ENCODE results near the gene LAG3. TPM values are rescaled to one million over a fixed set of nuclear protein-coding genes. Genes with fewer than 3 reads are reported as not detected.

LAG3 gene
- total and polyA plus RNA-seq, 2 donors (not counting 1 experiment from before 2014, with no cell fraction given), result 0.17 TPM

DNA sequence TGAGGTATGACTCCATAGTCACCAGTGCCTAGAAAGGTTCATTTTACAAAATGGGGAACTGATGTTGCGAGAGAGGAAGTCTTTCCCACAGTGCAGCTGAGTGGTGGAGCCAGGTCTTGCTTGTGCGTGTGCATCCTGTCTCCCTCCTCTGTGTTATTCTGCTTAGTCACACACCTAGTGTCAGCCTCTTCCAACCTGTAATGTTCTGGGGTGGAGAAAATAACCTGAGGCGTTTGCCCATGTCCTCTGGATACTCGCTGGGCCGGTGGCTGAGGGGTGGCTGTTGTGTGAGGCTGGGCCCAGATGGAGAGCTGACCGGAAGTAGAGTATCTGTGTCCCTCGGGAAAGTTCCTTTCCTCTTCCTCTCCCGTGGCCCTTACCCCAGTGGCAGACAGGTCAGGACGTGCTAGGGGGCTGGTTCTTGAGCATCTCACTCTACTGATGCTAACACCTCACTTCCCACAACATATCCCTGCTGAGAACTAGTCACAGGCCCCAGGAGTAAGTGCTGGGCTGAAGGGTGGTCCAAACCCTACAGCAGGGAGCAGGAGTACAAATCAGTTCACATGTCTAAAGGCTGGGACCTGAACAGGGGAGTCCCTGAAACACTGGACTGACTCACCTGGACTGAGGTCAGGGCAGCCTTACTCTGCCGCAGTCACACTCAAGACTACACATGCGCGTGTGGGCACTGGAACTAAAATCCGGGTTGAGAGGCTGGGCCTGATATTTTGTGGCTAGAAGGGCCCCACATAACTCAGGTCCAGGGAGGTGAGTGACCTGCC, 26.4 kb upstream of the LAG3 start:
- TF ChIP-seq, protein P1, sequence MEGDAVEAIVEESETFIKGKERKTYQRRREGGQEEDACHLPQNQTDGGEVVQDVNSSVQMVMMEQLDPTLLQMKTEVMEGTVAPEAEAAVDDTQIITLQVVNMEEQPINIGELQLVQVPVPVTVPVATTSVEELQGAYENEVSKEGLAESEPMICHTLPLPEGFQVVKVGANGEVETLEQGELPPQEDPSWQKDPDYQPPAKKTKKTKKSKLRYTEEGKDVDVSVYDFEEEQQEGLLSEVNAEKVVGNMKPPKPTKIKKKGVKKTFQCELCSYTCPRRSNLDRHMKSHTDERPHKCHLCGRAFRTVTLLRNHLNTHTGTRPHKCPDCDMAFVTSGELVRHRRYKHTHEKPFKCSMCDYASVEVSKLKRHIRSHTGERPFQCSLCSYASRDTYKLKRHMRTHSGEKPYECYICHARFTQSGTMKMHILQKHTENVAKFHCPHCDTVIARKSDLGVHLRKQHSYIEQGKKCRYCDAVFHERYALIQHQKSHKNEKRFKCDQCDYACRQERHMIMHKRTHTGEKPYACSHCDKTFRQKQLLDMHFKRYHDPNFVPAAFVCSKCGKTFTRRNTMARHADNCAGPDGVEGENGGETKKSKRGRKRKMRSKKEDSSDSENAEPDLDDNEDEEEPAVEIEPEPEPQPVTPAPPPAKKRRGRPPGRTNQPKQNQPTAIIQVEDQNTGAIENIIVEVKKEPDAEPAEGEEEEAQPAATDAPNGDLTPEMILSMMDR (conservative IDR thresholded peaks at IDR 0.05 in 1 of 2, IDR thresholded peaks at IDR 0.05 in 1 of 2; ENCODE audit: low read depth in 1 of 2, low read length in 2 of 2), result no peak
- TF ChIP-seq EZH2 (IDR thresholded peaks at IDR 0.05; ENCODE audit: low read length, missing control alignments), result no peak
- H3K4me3 ChIP-seq (replicated peaks in 1 of 4; ENCODE audit: control extremely low read depth in 1 of 4, insufficient read depth in 1 of 4, low read depth in 3 of 4, low read length in 4 of 4), result no peak overlapping the region
- no peaks in the 10 kb centered on the region for H3K4me1 ChIP-seq (ENCODE audit: control insufficient read depth, extremely low read depth, insufficient read depth, low read length)
- H3K27ac ChIP-seq (ENCODE audit: insufficient read depth, low read length), result no peak overlapping the region
- no peaks in the 10 kb centered on the region for H3K27me3 ChIP-seq (ENCODE audit: control insufficient read depth, insufficient read depth, low read length)
- H3K36me3 ChIP-seq (ENCODE audit: control insufficient read depth, insufficient read depth, low read length), result peaks cover 28% of the 10 kb centered on the region
- peaks cover 8% of the 10 kb centered on the region for H3K79me2 ChIP-seq (ENCODE audit: control insufficient read depth, insufficient read depth, low read length)
- no peaks in the 10 kb centered on the region for H3K9me3 ChIP-seq (ENCODE audit: control insufficient read depth, insufficient read depth, low read depth, low read length)
- no peak overlapping the region for H3K9ac ChIP-seq (ENCODE audit: insufficient read depth, low read length)
- no peak for DNase-seq (ENCODE audit: low read depth in 2 of 2)
- H2AFZ ChIP-seq (ENCODE audit: low read length), result no peak overlapping the region
- H3K4me2 ChIP-seq (ENCODE audit: extremely low read depth, insufficient read depth, low read length), result no peak overlapping the region
- H4K20me1 ChIP-seq (ENCODE audit: control insufficient read depth, extremely low read depth, insufficient read depth, low read length), result no peaks in the 10 kb centered on the region

DNA sequence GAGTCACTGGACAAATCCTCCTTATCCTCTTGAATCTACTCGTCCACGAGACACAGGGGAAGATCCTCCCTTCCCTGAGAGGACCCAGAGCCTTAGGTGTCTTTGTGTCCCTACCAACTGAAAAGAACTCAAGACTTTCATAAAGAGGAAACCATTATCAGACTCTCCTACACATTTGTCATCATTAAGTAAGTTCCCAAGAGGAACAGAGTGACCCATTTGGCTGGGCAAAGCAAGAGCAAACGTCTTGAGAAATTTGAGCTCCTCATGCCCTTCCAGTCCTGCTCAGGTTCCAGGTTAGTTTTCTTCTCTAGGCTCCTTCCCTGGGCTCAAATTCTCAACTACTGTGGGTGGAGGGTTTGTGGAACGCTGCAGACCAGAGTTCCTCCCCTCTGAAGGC, 25.1 kb upstream of the LAG3 start:
- no peak for TF ChIP-seq EZH2 (IDR thresholded peaks at IDR 0.05; ENCODE audit: low read length, missing control alignments)
- TF ChIP-seq, protein P1 (conservative IDR thresholded peaks at IDR 0.05 in 1 of 2, IDR thresholded peaks at IDR 0.05 in 1 of 2; ENCODE audit: low read depth in 1 of 2, low read length in 2 of 2), result no peak
- Histone ChIP-seq H3K9ac (ENCODE audit: insufficient read depth, low read length) (no peak overlapping the region), H3K4me3 (replicated peaks in 1 of 4; ENCODE audit: control extremely low read depth in 1 of 4, insufficient read depth in 1 of 4, low read depth in 3 of 4, low read length in 4 of 4) (no peak overlapping the region), H2AFZ (ENCODE audit: low read length) (no peak overlapping the region), H3K27ac (ENCODE audit: insufficient read depth, low read length) (no peak overlapping the region), H3K4me2 (ENCODE audit: extremely low read depth, insufficient read depth, low read length) (no peak overlapping the region), H3K36me3 (ENCODE audit: control insufficient read depth, insufficient read depth, low read length) (peaks cover 33% of the 10 kb centered on the region), H3K9me3 (ENCODE audit: control insufficient read depth, insufficient read depth, low read depth, low read length) (no peaks in the 10 kb centered on the region), H3K4me1 (ENCODE audit: control insufficient read depth, extremely low read depth, insufficient read depth, low read length) (peaks cover 7% of the 10 kb centered on the region), H3K79me2 (ENCODE audit: control insufficient read depth, insufficient read depth, low read length) (peaks cover 21% of the 10 kb centered on the region), H4K20me1 (ENCODE audit: control insufficient read depth, extremely low read depth, insufficient read depth, low read length) (no peaks in the 10 kb centered on the region), H3K27me3 (ENCODE audit: control insufficient read depth, insufficient read depth, low read length) (no peaks in the 10 kb centered on the region)
- DNase-seq (ENCODE audit: low read depth in 2 of 2), result no peak

DNA sequence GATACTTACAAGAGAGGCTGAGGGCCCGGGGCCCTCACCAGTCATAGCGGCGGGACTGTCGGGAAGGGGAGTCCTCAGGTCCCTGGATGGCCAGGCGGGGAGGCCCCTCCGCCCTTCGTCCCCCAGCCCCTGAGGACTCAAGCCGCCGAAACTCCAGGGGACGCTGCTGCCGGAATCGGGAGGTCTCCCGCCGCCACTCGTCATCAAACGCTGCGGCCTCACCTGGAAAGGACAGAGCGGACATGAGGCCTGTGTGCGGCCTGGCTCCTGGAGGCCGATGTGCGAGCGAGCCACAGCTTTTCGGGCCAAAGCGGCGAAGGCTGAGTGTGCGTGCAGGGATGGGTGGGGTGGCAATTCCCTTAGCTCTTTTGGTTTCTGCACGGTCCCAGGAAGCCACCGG, 23.6 kb upstream of the LAG3 start:
- H3K9me3 ChIP-seq (ENCODE audit: control insufficient read depth, insufficient read depth, low read depth, low read length), result no peaks in the 10 kb centered on the region
- peaks cover 33% of the 10 kb centered on the region for H3K36me3 ChIP-seq (ENCODE audit: control insufficient read depth, insufficient read depth, low read length)

More for the DNA sequence above, 23.6 kb upstream of the LAG3 start:
- Histone ChIP-seq H3K79me2 (ENCODE audit: control insufficient read depth, insufficient read depth, low read length) (peaks cover 26% of the 10 kb centered on the region), H3K4me3 (replicated peaks in 1 of 4; ENCODE audit: control extremely low read depth in 1 of 4, insufficient read depth in 1 of 4, low read depth in 3 of 4, low read length in 4 of 4) (no peak overlapping the region), H4K20me1 (ENCODE audit: control insufficient read depth, extremely low read depth, insufficient read depth, low read length) (no peaks in the 10 kb centered on the region), H3K9ac (ENCODE audit: insufficient read depth, low read length) (no peak overlapping the region), H3K4me1 (ENCODE audit: control insufficient read depth, extremely low read depth, insufficient read depth, low read length) (peaks cover 8% of the 10 kb centered on the region), H3K4me2 (ENCODE audit: extremely low read depth, insufficient read depth, low read length) (no peak overlapping the region), H3K27me3 (ENCODE audit: control insufficient read depth, insufficient read depth, low read length) (no peaks in the 10 kb centered on the region), H2AFZ (ENCODE audit: low read length) (no peak overlapping the region), H3K27ac (ENCODE audit: insufficient read depth, low read length) (no peak overlapping the region)
- TF ChIP-seq EZH2 (IDR thresholded peaks at IDR 0.05; ENCODE audit: low read length, missing control alignments), result no peak
- TF ChIP-seq, protein P1 (conservative IDR thresholded peaks at IDR 0.05 in 1 of 2, IDR thresholded peaks at IDR 0.05 in 1 of 2; ENCODE audit: low read depth in 1 of 2, low read length in 2 of 2), result no peak
- DNase-seq (ENCODE audit: low read depth in 2 of 2), result no peak
